SK-N-SH treated with all-trans-retinoic acid at 6 μM for 48 hours (cell line): Measurements from ENCODE around the gene PTPRN2.
A peak's percentile ranks its signal among the peaks of the same experiment; 100 is the strongest.

Experiments
- ATAC-seq: fragments of 200-7000 bp; cut with Tn5 transposase; 3 replicates; pipeline ENCODE4 v1.9.1; 2020; ENCODE audit warnings: mild to moderate bottlenecking, moderate library complexity
- ARNTL ChIP-seq: fragments of 450-650 bp; formaldehyde crosslinking; IDR thresholded peaks from 2 replicates; pipeline ENCODE4 v1.5.0; 2020; ENCODE audit warnings: low read depth, mild to moderate bottlenecking, moderate library complexity, borderline replicate concordance
- BACH2 ChIP-seq: fragments of 250-450 bp; sonication (Bioruptor Pico); IDR thresholded peaks from 2 replicates; pipeline ENCODE4 v1.9.0; 2021; ENCODE audit warnings: mild to moderate bottlenecking, borderline replicate concordance
- CREB5 ChIP-seq: fragments of 250-450 bp; sonication (Bioruptor Pico); IDR thresholded peaks from 2 replicates; pipeline ENCODE4 v1.5.1; 2020; ENCODE audit warnings: low read depth, mild to moderate bottlenecking, moderate library complexity
- CSDC2 ChIP-seq: fragments of 250-450 bp; sonication (Bioruptor Pico); IDR thresholded peaks from 2 replicates; pipeline ENCODE4 v1.5.0; 2020; ENCODE audit warnings: mild to moderate bottlenecking, moderate library complexity
- ESRRG ChIP-seq: fragments of 250-450 bp; sonication (Bioruptor Pico); IDR thresholded peaks from 2 replicates; pipeline ENCODE4 v1.6.1; 2021; ENCODE audit warnings: mild to moderate bottlenecking
- GLIS3 ChIP-seq: fragments of 250-450 bp; sonication (Bioruptor Pico); IDR thresholded peaks from 2 replicates; pipeline ENCODE4 v1.5.0; 2020; ENCODE audit warnings: mild to moderate bottlenecking, moderate library complexity
- ISL1 ChIP-seq: fragments of 250-450 bp; sonication (Bioruptor Pico); IDR thresholded peaks from 2 replicates; pipeline ENCODE4 v2.1.2; 2022; ENCODE audit warnings: mild to moderate bottlenecking, moderate library complexity
- OSR1 ChIP-seq: fragments of 250-450 bp; sonication (Bioruptor Pico); IDR thresholded peaks from 2 replicates; pipeline ENCODE4 v1.8.0; 2022; ENCODE audit warnings: moderate library complexity, mild to moderate bottlenecking, inconsistent platforms
- PATZ1 ChIP-seq: fragments of 250-450 bp; sonication (Bioruptor Pico); IDR thresholded peaks from 2 replicates; pipeline ENCODE4 v1.8.0; 2020; ENCODE audit warnings: mild to moderate bottlenecking, moderate library complexity, borderline replicate concordance
- POU6F1 ChIP-seq: fragments of 250-450 bp; sonication (Bioruptor Pico); IDR thresholded peaks from 2 replicates; pipeline ENCODE4 v1.8.0; 2021; ENCODE audit warnings: low read depth, mild to moderate bottlenecking, moderate library complexity, borderline replicate concordance
- PPARA ChIP-seq: fragments of 250-450 bp; sonication (Bioruptor Pico); IDR thresholded peaks from 2 replicates; pipeline ENCODE4 v1.5.0; 2020; ENCODE audit warnings: mild to moderate bottlenecking, borderline replicate concordance
- RARB ChIP-seq: fragments of 250-450 bp; sonication (Bioruptor Pico); IDR thresholded peaks from 2 replicates; pipeline ENCODE4 v1.8.0; 2021; ENCODE audit warnings: mild to moderate bottlenecking, moderate library complexity
- SNAI2 ChIP-seq: fragments of 250-450 bp; sonication (Bioruptor Pico); IDR thresholded peaks from 2 replicates; pipeline ENCODE4 v1.5.0; 2020; ENCODE audit warnings: mild to moderate bottlenecking, moderate library complexity
- TCF4 ChIP-seq: fragments of 250-450 bp; sonication (Bioruptor Pico); IDR thresholded peaks from 2 replicates; pipeline ENCODE4 v1.8.0; 2021; ENCODE audit warnings: mild to moderate bottlenecking, moderate library complexity, borderline replicate concordance
- TOX ChIP-seq: fragments of 250-450 bp; sonication (Bioruptor Pico); IDR thresholded peaks from 2 replicates; pipeline ENCODE4 v1.8.0; 2021; ENCODE audit warnings: mild to moderate bottlenecking, moderate library complexity, borderline replicate concordance
- TSHZ2 ChIP-seq: fragments of 250-450 bp; sonication (Bioruptor Pico); IDR thresholded peaks from 2 replicates; pipeline ENCODE4 v1.5.0; 2020; ENCODE audit warnings: mild to moderate bottlenecking, moderate library complexity
- ZC3H10 ChIP-seq: fragments of 250-450 bp; sonication (Bioruptor Pico); IDR thresholded peaks from 2 replicates; pipeline ENCODE4 v1.5.1; 2021; ENCODE audit warnings: mild to moderate bottlenecking, moderate library complexity
- ZFP3 ChIP-seq: fragments of 250-450 bp; sonication (Bioruptor Pico); IDR thresholded peaks from 2 replicates; pipeline ENCODE4 v1.5.0; 2020; ENCODE audit warnings: mild to moderate bottlenecking, moderate library complexity
- ZFP30 ChIP-seq: fragments of 450-650 bp; formaldehyde crosslinking; IDR thresholded peaks from 2 replicates; pipeline ENCODE4 v1.5.0; 2022; ENCODE audit warnings: mild to moderate bottlenecking, moderate library complexity
- ZNF565 ChIP-seq: fragments of 450-650 bp; formaldehyde crosslinking; conservative IDR thresholded peaks from 2 replicates; pipeline ENCODE4 v1.5.0; 2020; ENCODE audit warnings: low read depth, mild to moderate bottlenecking, moderate library complexity
- ZNF70 ChIP-seq: fragments of 450-650 bp; formaldehyde crosslinking; IDR thresholded peaks from 2 replicates; pipeline ENCODE4 v1.5.0; 2020; ENCODE audit warnings: mild to moderate bottlenecking, moderate library complexity
- ZNF8 ChIP-seq: fragments of 450-650 bp; formaldehyde crosslinking; IDR thresholded peaks from 2 replicates; pipeline ENCODE4 v1.5.0; 2020; ENCODE audit warnings: mild to moderate bottlenecking, moderate library complexity

PTPRN2 gene

DNA sequence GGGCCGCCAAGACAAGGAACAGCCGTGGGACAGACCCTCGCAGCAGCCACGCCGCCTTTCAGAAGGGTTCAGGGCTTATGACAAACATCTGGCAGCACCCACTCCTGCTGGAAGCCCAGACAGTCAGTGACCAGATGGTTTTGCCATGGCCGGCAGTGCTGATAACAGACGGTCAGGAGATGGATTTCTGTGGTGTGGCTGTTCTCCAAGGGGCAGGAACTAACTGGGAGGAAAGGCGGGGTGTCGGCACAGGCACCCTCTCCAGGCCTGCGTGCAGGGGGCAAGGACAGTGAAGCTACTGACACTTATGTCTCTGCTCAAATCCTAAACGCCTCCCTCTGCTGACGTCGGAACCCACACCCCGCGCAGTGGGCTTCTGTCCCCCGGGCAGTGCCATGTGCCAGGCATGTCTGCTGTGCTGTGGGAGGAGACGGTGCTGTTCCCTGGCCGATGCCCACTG is 834.8 kb downstream of the PTPRN2 start:
- TF ChIP-seq TCF4 (CRISPR knock-in tag) = peak; percentile 91
- peak; percentile 63; the same call in 1 of the 2 replicates for TF ChIP-seq TSHZ2 (CRISPR knock-in tag)
- no peak for TF ChIP-seq PPARA (CRISPR knock-in tag)
- no peak for TF ChIP-seq GLIS3 (CRISPR knock-in tag)
- TF ChIP-seq, all 23 proteins: peak for 2
- peak; percentile 66; the same call in 2 of the 3 replicates for ATAC-seq

DNA sequence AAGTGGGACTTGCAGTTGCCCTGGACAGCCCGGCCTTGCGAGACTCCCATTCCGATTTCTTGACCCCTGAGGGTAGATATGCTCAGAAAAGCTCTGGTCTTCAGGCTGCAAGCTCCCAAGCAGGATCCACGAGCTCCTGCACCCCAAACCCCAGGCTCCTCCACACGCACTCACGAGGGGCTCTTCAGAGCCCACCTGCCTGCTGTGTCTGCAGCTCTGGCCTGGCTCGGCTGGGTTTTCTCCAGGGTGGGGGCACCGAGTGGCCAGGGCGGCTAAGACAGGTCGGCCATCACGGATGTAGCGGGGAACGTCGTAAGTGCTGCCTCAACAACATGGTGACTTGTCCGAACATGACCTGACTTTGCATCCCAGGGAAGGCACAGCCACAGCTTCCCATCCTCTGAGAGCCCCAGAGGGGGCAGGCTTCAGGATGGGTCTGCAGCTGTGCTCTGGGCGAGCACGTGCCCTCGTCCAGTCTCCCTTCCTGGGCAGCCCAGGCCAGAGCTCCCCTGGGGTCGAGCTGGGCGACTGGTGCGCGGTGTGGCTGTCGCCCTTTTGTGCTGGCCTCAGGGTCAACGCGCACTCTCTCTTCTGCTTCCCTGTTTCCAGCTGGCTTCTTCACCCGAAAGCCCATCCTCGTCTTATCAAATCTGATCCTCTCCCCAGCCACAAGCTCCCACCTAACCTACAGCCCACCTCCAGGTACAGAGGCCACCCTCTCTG is 835.5 kb downstream of the PTPRN2 start:
- no peak for TF ChIP-seq POU6F1
- TF ChIP-seq GLIS3 (CRISPR knock-in tag) = no peak
- TF ChIP-seq ARNTL = no peak
- TF ChIP-seq ZNF565 (CRISPR knock-in tag) = no peak
- TF ChIP-seq SNAI2 (CRISPR knock-in tag) = no peak
- TF ChIP-seq ZNF8 (CRISPR knock-in tag) = no peak
- peak; percentile 30; the same call in 1 of the 3 replicates for ATAC-seq

DNA sequence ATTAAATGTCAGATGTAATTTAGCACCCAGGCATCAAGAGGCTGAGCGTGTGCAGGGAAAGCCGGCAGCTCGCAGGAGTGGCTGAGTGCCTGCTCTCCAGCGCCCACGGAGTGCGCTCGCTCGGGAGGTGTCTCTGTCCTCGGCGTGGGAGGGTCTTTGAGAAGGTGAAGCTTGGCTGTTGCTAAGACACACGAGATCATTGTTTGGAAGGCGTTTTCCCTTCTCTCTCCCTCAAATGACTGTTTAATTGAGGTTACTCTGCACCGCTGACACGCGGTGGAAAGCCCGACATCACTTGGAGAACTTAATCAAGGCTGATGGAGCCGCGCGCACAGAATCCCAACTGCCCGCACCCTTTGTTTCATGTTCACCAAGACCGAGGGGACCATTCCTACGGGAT is 836.2 kb downstream of the PTPRN2 start:
- TF ChIP-seq CSDC2 (no peak), ISL1 (no peak), ZFP3 (no peak), TOX (CRISPR knock-in tag) (no peak), ZNF565 (CRISPR knock-in tag) (no peak), ZC3H10 (CRISPR knock-in tag) (no peak), PPARA (CRISPR knock-in tag) (no peak), PATZ1 (CRISPR knock-in tag) (no peak), CREB5 (CRISPR knock-in tag) (no peak), BACH2 (CRISPR knock-in tag) (no peak)
- ATAC-seq = no peak

GRCh38 chr7:157750291-157750690 is 837.3 kb downstream of the PTPRN2 start:
- no peak for ATAC-seq
- no peak for TF ChIP-seq ZFP3
- TF ChIP-seq ZNF8 (CRISPR knock-in tag) = no peak
- no peak for TF ChIP-seq ZNF565 (CRISPR knock-in tag)
- no peak for TF ChIP-seq RARB (CRISPR knock-in tag)
- no peak for TF ChIP-seq CREB5 (CRISPR knock-in tag)
- no peak for TF ChIP-seq BACH2 (CRISPR knock-in tag)
- TF ChIP-seq TCF4 (CRISPR knock-in tag) = no peak
- TF ChIP-seq ESRRG (CRISPR knock-in tag) = no peak
- TF ChIP-seq SNAI2 (CRISPR knock-in tag) = no peak
- TF ChIP-seq ZNF70 = no peak
- TF ChIP-seq TOX (CRISPR knock-in tag) = no peak
- no peak for TF ChIP-seq OSR1 (CRISPR knock-in tag)
- TF ChIP-seq PATZ1 (CRISPR knock-in tag) = no peak
- TF ChIP-seq GLIS3 (CRISPR knock-in tag) = no peak
- no peak for TF ChIP-seq ZFP30
- no peak for TF ChIP-seq CSDC2
- TF ChIP-seq ISL1 = no peak
